A549 (cell line): ENCODE measurements around the gene SHMT2. TPM values are rescaled to one million over a fixed set of nuclear protein-coding genes. Genes with fewer than 3 reads are reported as not detected.

ENCODE experiments used
- ATAC-seq, 2 experiments: fragments of 200-7000 bp in 1 of 2; fragments of >200 bp in 1 of 2; cut with Nextera tagmentation in 1 of 2; cut with Tn5 transposase in 1 of 2; 3 replicates each; pipeline versions ENCODE4 v1.8.0 to v1.9.1; 2018 to 2020; ENCODE audit warnings: mild to moderate bottlenecking in 1 of 2, moderate library complexity in 1 of 2
- CTCF ChIA-PET: fragments of 300-600 bp; sonication (Branson Sonifier 250); formaldehyde crosslinking; extraction: SDS; loops from one replicate; lab custom pipeline; 2021; ENCODE audit warnings: antibody characterized with exemption, inconsistent platforms; lab: Yijun Ruan, JAX
- POLR2A ChIA-PET: fragments of 350-600 bp; formaldehyde crosslinking; extraction: SDS; loops from one replicate; lab custom pipeline; 2021; ENCODE audit warnings: antibody characterized with exemption, inconsistent platforms; lab: Yijun Ruan, JAX
- DNase-seq, 2 experiments: peaks; one replicate each; pipeline versions ENCODE4 v3.0.0 to v3.0.0-alpha.2; 2011 to 2016; ENCODE audit warnings: low read depth in 1 of 2, low spot score in 1 of 2
- FAIRE-seq: peaks from 2 replicates; lab custom pipeline; 2011; peaks lifted over from hg19 to GRCh38; lab: Jason Lieb, UNC
- H3K27ac ChIP-seq, 2 experiments: fragments of >200 bp; sonication (Bioruptor Twin); formaldehyde crosslinking; 3 replicates each; pipeline ENCODE4 v1.5.1; 2016 to 2017
- H3K4me1 ChIP-seq: fragments of >200 bp; sonication (Bioruptor Twin); formaldehyde crosslinking; 3 replicates; pipeline ENCODE4 v1.6.1; 2016
- H3K4me2 ChIP-seq: fragments of >200 bp; sonication (Bioruptor Twin); formaldehyde crosslinking; 3 replicates; pipeline ENCODE4 v1.6.1; 2016
- H3K4me3 ChIP-seq: fragments of >200 bp; sonication (Bioruptor Twin); formaldehyde crosslinking; 3 replicates; pipeline ENCODE4 v1.5.1; 2016
- H3K9me3 ChIP-seq: fragments of >200 bp; sonication (Bioruptor Twin); formaldehyde crosslinking; 3 replicates; pipeline ENCODE4 v1.6.1; 2016
- CHD2 ChIP-seq: fragments of 150-350 bp; IDR thresholded peaks from 2 replicates; pipeline ENCODE4 v1.6.1; 2014; ENCODE audit warnings: low read length; ENCODE audit not compliant: partially characterized antibody
- ESRRA ChIP-seq: fragments of 150-350 bp; IDR thresholded peaks from 2 replicates; pipeline ENCODE4 v1.6.1; 2014; ENCODE audit warnings: mild to moderate bottlenecking, low read length, borderline replicate concordance
- FOSB ChIP-seq: fragments of 250-450 bp; sonication (Bioruptor Pico); IDR thresholded peaks from 2 replicates; pipeline ENCODE4 v1.5.0; 2020; ENCODE audit warnings: mild to moderate bottlenecking, moderate library complexity
- FOSL2 ChIP-seq, 2 experiments: fragments of 450-650 bp in 1 of 2; fragments of >200 bp in 1 of 2; sonication (Bioruptor Twin) in 1 of 2; formaldehyde crosslinking; IDR thresholded peaks; 2 replicates each; pipeline versions ENCODE4 v1.5.0 to v1.6.1; 2016 to 2020; ENCODE audit warnings: mild to moderate bottlenecking in 1 of 2, moderate library complexity in 1 of 2
- HOXB13 ChIP-seq: fragments of 250-450 bp; sonication (Bioruptor Pico); IDR thresholded peaks from 2 replicates; pipeline ENCODE4 v1.5.0; 2020; ENCODE audit warnings: low read depth, mild to moderate bottlenecking, moderate library complexity
- JUN ChIP-seq, 2 experiments: fragments of >200 bp; sonication (Bioruptor Twin); formaldehyde crosslinking; IDR thresholded peaks; 2 replicates in 1 of 2; 3 replicates in 1 of 2; pipeline ENCODE4 v1.6.1; 2016 to 2017
- MYC ChIP-seq: IDR thresholded peaks from 2 replicates; pipeline ENCODE4 v1.6.1; 2012; ENCODE audit warnings: mild to moderate bottlenecking, inconsistent platforms, low read length, improper control_type of control experiment, borderline replicate concordance
- NPAS2 ChIP-seq: fragments of 250-450 bp; sonication (Bioruptor Pico); IDR thresholded peaks from 2 replicates; pipeline ENCODE4 v1.8.0; 2022; ENCODE audit warnings: mild to moderate bottlenecking, moderate library complexity, borderline replicate concordance
- POLR2A ChIP-seq: IDR thresholded peaks from 2 replicates; pipeline ENCODE4 v1.6.1; 2012; ENCODE audit warnings: mild to moderate bottlenecking, low read length
- RARB ChIP-seq: fragments of 250-450 bp; sonication (Bioruptor Pico); IDR thresholded peaks from 2 replicates; pipeline ENCODE4 v1.8.0; 2021; ENCODE audit warnings: mild to moderate bottlenecking, moderate library complexity
- RCOR1 ChIP-seq: fragments of 150-350 bp; IDR thresholded peaks from 2 replicates; pipeline ENCODE4 v1.6.1; 2014; ENCODE audit warnings: antibody characterized with exemption, low read length, low read depth
- RFX5 ChIP-seq: fragments of 450-650 bp; IDR thresholded peaks from 2 replicates; pipeline ENCODE4 v1.7.1; 2014; ENCODE audit warnings: antibody characterized with exemption, mild to moderate bottlenecking, moderate library complexity
- TFCP2L1 ChIP-seq: fragments of 250-450 bp; sonication (Bioruptor Pico); IDR thresholded peaks from 2 replicates; pipeline ENCODE4 v1.5.0; 2021; ENCODE audit warnings: mild to moderate bottlenecking
- ZC3H11A ChIP-seq: fragments of 450-650 bp; IDR thresholded peaks from 2 replicates; pipeline ENCODE4 v1.6.1; 2014; ENCODE audit warnings: antibody characterized with exemption, mild to moderate bottlenecking
- ZNF302 ChIP-seq: fragments of 250-450 bp; sonication (Bioruptor Pico); IDR thresholded peaks from 2 replicates; pipeline ENCODE4 v1.9.0; 2021; ENCODE audit warnings: inconsistent platforms, mild to moderate bottlenecking, moderate library complexity
- WGBS: methylation state at CpG from one replicate; pipeline ENCODE4 v1.1.6; 2017; ENCODE audit errors: missing lambda C conversion rate; 5-methylcytosine and 5-hydroxymethylcytosine counted together
- polyA plus RNA-seq, 4 experiments: library from polyadenylated mRNA; depleted of rRNA in 3 of 4; stranded (reverse); fragments of >200 nt; fragmentation: RNase III in 1 of 4; extraction: RNeasy Plus Mini Kit Qiagen cat#74134 plus additional on column Dnase treatment in 1 of 4; gene quantifications; 2 replicates in 3 of 4; 3 replicates in 1 of 4; pipeline ENCODE4 v1.2.3, GENCODE V29; 2011 to 2017
- TF ChIP-seq, protein P1 (sequence below): fragments of >200 bp; sonication (Bioruptor Twin); formaldehyde crosslinking; IDR thresholded peaks from 3 replicates; pipeline ENCODE4 v1.5.1; 2016
- TF ChIP-seq, protein P2 (sequence below): fragments of 250-450 bp; sonication (Bioruptor Pico); IDR thresholded peaks from 2 replicates; pipeline ENCODE4 v1.5.0; 2020; ENCODE audit warnings: low read depth, mild to moderate bottlenecking, moderate library complexity
- TF ChIP-seq, protein P3 (sequence below): fragments of >200 bp; sonication (Bioruptor Twin); formaldehyde crosslinking; IDR thresholded peaks from 2 replicates; pipeline ENCODE4 v1.6.1; 2016
- TF ChIP-seq, protein P4 (sequence below): fragments of 250-450 bp; sonication (Bioruptor Pico); IDR thresholded peaks from 2 replicates; pipeline ENCODE4 v1.5.0; 2021; ENCODE audit warnings: mild to moderate bottlenecking, moderate library complexity, borderline replicate concordance
- TF ChIP-seq, protein P5 (sequence below): fragments of 150-350 bp; IDR thresholded peaks from 2 replicates; pipeline ENCODE4 v1.6.1; 2014; ENCODE audit warnings: low read depth, mild to moderate bottlenecking, low read length
- TF ChIP-seq, protein P6 (sequence below): fragments of 450-650 bp; IDR thresholded peaks from 2 replicates; pipeline ENCODE4 v1.6.1; 2014; ENCODE audit warnings: antibody characterized with exemption
- TF ChIP-seq, protein P7 (sequence below): fragments of >200 bp; sonication (Bioruptor Twin); formaldehyde crosslinking; IDR thresholded peaks from 3 replicates; pipeline ENCODE4 v1.6.1; 2016
- TF ChIP-seq, protein P8 (sequence below): fragments of 200-600 bp; sonication (generic); IDR thresholded peaks from 2 replicates; pipeline ENCODE4 v1.6.1; 2016; ENCODE audit warnings: antibody characterized with exemption, mild to moderate bottlenecking, moderate library complexity

The SHMT2 gene
- polyA plus RNA-seq, 2 of the 4 experiments (the other 2 are of a cell fraction), result 113 to 156 TPM

DNA sequence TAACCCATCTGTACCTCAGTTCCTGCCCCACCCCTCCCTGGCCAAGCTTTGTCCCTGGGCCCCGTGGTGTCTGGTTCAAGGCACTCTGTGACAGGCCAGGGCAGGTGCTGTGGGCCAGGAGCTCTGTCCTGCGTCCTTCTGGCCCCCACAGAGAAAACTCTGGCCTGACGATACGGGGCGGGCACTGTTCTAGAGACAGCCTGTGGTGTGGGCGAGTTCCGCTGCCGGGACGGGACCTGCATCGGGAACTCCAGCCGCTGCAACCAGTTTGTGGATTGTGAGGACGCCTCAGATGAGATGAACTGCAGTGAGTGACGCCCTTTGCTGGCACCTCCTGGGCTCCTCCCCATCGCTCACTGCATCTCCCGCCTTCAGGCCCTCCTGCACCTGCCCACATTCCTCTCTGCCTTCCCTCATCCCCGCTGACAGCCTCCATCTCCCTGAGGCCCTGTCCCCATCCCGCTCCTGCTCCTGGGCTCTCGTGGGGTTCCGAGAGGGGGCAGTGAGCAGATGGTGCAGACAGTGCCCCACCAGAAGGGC, 35.7 kb upstream of the SHMT2 start:
- Histone ChIP-seq H3K4me3 (no peak overlapping the region), H3K4me2 (no peak overlapping the region), H3K27ac (no peak overlapping the region), H3K9me3 (no peaks in the 10 kb centered on the region), H3K4me1 (no peaks in the 10 kb centered on the region)
- ATAC-seq (no peak), FAIRE-seq (no peak), DNase-seq (no peak)
- TF ChIP-seq ZC3H11A (no peak), RFX5 (no peak), RCOR1 (no peak), ZNF302 (no peak), FOSB (CRISPR knock-in tag) (no peak)
- TF ChIP-seq, protein P1, sequence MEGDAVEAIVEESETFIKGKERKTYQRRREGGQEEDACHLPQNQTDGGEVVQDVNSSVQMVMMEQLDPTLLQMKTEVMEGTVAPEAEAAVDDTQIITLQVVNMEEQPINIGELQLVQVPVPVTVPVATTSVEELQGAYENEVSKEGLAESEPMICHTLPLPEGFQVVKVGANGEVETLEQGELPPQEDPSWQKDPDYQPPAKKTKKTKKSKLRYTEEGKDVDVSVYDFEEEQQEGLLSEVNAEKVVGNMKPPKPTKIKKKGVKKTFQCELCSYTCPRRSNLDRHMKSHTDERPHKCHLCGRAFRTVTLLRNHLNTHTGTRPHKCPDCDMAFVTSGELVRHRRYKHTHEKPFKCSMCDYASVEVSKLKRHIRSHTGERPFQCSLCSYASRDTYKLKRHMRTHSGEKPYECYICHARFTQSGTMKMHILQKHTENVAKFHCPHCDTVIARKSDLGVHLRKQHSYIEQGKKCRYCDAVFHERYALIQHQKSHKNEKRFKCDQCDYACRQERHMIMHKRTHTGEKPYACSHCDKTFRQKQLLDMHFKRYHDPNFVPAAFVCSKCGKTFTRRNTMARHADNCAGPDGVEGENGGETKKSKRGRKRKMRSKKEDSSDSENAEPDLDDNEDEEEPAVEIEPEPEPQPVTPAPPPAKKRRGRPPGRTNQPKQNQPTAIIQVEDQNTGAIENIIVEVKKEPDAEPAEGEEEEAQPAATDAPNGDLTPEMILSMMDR, result no peak
- TF ChIP-seq, protein P2, sequence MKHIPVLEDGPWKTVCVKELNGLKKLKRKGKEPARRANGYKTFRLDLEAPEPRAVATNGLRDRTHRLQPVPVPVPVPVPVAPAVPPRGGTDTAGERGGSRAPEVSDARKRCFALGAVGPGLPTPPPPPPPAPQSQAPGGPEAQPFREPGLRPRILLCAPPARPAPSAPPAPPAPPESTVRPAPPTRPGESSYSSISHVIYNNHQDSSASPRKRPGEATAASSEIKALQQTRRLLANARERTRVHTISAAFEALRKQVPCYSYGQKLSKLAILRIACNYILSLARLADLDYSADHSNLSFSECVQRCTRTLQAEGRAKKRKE (CRISPR knock-in tag), result no peak
- TF ChIP-seq, protein P3, sequence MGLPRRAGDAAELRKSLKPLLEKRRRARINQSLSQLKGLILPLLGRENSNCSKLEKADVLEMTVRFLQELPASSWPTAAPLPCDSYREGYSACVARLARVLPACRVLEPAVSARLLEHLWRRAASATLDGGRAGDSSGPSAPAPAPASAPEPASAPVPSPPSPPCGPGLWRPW, result no peak
- TF ChIP-seq, protein P4, sequence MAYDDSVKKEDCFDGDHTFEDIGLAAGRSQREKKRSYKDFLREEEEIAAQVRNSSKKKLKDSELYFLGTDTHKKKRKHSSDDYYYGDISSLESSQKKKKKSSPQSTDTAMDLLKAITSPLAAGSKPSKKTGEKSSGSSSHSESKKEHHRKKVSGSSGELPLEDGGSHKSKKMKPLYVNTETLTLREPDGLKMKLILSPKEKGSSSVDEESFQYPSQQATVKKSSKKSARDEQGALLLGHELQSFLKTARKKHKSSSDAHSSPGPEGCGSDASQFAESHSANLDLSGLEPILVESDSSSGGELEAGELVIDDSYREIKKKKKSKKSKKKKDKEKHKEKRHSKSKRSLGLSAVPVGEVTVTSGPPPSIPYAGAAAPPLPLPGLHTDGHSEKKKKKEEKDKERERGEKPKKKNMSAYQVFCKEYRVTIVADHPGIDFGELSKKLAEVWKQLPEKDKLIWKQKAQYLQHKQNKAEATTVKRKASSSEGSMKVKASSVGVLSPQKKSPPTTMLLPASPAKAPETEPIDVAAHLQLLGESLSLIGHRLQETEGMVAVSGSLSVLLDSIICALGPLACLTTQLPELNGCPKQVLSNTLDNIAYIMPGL (CRISPR knock-in tag), result no peak
- CTCF ChIA-PET, result interaction anchor here (0.5 to 20.5 kb wide), 4 partner anchors 18 to 121 kb away, joined by 3 to 383 read pairs (median 26); no protein-coding TSS in a partner anchor
- 88% methylated on average over 19 of the region's 19 CpGs for WGBS
- POLR2A ChIA-PET, result no interaction called here

DNA sequence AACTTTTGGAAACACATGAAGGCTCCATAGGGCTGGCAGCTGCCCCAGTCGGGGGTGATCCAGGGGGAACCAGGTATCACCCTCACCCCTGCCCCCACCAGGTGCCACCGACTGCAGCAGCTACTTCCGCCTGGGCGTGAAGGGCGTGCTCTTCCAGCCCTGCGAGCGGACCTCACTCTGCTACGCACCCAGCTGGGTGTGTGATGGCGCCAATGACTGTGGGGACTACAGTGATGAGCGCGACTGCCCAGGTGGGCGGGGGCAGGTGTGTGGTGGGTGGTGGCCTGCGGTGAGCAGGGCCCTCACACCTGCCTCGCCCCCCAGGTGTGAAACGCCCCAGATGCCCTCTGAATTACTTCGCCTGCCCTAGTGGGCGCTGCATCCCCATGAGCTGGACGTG, 35.3 kb upstream of the SHMT2 start:
- no peak for ATAC-seq
- WGBS, result 86% methylated on average over 18 of the region's 18 CpGs
- no peak overlapping the region for H3K4me2 ChIP-seq
- ChIA-PET CTCF (interaction anchor here (0.5 to 20.5 kb wide), 7 partner anchors 18 to 125 kb away, joined by 3 to 383 read pairs (median 4); no protein-coding TSS in a partner anchor), POLR2A (no interaction called here)
- no peaks in the 10 kb centered on the region for H3K4me1 ChIP-seq
- no peak overlapping the region for H3K27ac ChIP-seq
- no peak for DNase-seq
- H3K4me3 ChIP-seq, result no peak overlapping the region
- no peak for FAIRE-seq
- H3K9me3 ChIP-seq, result no peaks in the 10 kb centered on the region
- TF ChIP-seq FOSL2 (IDR thresholded peaks at IDR 0.05) (no peak), FOSL2 (CRISPR knock-in tag; IDR thresholded peaks at IDR 0.05) (no peak), ZC3H11A (no peak), RARB (CRISPR knock-in tag) (no peak), TFCP2L1 (CRISPR knock-in tag) (no peak), ESRRA (no peak), CHD2 (no peak), HOXB13 (CRISPR knock-in tag) (no peak), POLR2A (no peak), NPAS2 (CRISPR knock-in tag) (no peak), RCOR1 (no peak), MYC (no peak), JUN (IDR thresholded peaks at IDR 0.05) (no peak)
- TF ChIP-seq, protein P3, result no peak
- TF ChIP-seq, protein P5, sequence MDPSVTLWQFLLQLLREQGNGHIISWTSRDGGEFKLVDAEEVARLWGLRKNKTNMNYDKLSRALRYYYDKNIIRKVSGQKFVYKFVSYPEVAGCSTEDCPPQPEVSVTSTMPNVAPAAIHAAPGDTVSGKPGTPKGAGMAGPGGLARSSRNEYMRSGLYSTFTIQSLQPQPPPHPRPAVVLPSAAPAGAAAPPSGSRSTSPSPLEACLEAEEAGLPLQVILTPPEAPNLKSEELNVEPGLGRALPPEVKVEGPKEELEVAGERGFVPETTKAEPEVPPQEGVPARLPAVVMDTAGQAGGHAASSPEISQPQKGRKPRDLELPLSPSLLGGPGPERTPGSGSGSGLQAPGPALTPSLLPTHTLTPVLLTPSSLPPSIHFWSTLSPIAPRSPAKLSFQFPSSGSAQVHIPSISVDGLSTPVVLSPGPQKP, result no peak
- TF ChIP-seq, protein P6, sequence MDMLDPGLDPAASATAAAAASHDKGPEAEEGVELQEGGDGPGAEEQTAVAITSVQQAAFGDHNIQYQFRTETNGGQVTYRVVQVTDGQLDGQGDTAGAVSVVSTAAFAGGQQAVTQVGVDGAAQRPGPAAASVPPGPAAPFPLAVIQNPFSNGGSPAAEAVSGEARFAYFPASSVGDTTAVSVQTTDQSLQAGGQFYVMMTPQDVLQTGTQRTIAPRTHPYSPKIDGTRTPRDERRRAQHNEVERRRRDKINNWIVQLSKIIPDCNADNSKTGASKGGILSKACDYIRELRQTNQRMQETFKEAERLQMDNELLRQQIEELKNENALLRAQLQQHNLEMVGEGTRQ, result no peak
- TF ChIP-seq, protein P7, sequence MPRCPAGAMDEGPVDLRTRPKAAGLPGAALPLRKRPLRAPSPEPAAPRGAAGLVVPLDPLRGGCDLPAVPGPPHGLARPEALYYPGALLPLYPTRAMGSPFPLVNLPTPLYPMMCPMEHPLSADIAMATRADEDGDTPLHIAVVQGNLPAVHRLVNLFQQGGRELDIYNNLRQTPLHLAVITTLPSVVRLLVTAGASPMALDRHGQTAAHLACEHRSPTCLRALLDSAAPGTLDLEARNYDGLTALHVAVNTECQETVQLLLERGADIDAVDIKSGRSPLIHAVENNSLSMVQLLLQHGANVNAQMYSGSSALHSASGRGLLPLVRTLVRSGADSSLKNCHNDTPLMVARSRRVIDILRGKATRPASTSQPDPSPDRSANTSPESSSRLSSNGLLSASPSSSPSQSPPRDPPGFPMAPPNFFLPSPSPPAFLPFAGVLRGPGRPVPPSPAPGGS, result no peak
- TF ChIP-seq, protein P8, sequence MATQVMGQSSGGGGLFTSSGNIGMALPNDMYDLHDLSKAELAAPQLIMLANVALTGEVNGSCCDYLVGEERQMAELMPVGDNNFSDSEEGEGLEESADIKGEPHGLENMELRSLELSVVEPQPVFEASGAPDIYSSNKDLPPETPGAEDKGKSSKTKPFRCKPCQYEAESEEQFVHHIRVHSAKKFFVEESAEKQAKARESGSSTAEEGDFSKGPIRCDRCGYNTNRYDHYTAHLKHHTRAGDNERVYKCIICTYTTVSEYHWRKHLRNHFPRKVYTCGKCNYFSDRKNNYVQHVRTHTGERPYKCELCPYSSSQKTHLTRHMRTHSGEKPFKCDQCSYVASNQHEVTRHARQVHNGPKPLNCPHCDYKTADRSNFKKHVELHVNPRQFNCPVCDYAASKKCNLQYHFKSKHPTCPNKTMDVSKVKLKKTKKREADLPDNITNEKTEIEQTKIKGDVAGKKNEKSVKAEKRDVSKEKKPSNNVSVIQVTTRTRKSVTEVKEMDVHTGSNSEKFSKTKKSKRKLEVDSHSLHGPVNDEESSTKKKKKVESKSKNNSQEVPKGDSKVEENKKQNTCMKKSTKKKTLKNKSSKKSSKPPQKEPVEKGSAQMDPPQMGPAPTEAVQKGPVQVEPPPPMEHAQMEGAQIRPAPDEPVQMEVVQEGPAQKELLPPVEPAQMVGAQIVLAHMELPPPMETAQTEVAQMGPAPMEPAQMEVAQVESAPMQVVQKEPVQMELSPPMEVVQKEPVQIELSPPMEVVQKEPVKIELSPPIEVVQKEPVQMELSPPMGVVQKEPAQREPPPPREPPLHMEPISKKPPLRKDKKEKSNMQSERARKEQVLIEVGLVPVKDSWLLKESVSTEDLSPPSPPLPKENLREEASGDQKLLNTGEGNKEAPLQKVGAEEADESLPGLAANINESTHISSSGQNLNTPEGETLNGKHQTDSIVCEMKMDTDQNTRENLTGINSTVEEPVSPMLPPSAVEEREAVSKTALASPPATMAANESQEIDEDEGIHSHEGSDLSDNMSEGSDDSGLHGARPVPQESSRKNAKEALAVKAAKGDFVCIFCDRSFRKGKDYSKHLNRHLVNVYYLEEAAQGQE, result no peak
